ENCODE data around the gene CYP2A7. TPM values are rescaled to one million over a fixed set of nuclear protein-coding genes. Genes with fewer than 3 reads are reported as not detected.
"Not testable (repeated sequence)": the region's sequence is repeated elsewhere in the genome, so short reads cannot be mapped to it uniquely, and the experiment has no call there.

CYP2A7 gene
- total RNA-seq, 4 donors from 2014 or later: not detected

DNA sequence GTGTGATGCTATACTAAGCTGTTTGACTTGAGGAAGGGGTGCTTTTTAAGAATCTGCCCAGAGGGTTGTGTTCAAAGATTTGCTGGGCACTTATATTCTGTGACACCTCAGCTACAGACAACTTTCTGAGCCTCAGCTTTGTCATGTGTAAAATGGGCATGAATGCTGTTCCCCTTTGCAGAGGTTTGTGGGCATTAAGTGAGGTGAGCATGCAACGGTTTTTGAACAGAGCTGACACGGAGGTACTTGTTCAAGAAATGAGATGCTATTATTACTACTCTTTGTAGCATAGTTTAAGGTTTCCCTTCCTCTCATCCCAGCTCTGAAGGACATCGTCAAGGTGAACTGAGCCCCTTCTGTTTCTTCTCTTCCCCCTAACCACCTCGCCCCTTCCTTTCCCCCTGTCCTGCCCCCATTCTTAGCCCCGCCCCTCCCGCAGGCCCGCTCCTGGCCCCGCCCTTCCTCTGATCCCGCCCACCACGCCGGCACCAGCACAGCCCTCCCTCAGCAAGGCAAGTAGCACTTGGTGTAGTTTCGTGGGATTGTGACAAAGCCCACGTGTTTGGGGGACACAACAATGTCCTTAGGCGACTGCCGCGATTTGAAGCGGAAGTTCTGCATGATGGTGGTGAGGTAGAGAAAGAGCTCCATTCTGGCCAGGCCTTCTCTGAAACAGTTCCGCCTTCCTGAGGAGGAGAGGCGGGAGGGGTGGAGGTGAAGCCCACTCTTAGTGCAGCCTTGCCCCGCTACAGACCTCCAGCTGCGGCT, 26.1 kb upstream of the CYP2A7 start:
- 13 to 30% methylated on average over 16 to 20 of the region's 21 CpGs for WGBS, 2 donors

GRCh38 chr19:40906512-40906911, 24.5 kb upstream of the CYP2A7 start:
- Histone ChIP-seq H3K27ac (no peak overlapping the region), H3K27me3 (no peaks in the 10 kb centered on the region), H3K36me3 (no peaks in the 10 kb centered on the region), H3K4me1 (peaks cover 4 to 7% of the 10 kb centered on the region in 2 donors), H3K9me3 (no peaks in the 10 kb centered on the region), H3K4me3 (replicated peaks in 1 of 3) (no peak overlapping the region)
- intact Hi-C loops (cut with DNase I): no loop called here
- TF ChIP-seq POLR2A (IDR thresholded peaks at IDR 0.05) (no peak), CTCF (IDR thresholded peaks at IDR 0.05) (no peak)
- no peak for DNase-seq

More for the DNA sequence above, 26.1 kb upstream of the CYP2A7 start:
- no peak for TF ChIP-seq POLR2A (IDR thresholded peaks at IDR 0.05)
- no peak for TF ChIP-seq CTCF (IDR thresholded peaks at IDR 0.05)
- H3K4me3 ChIP-seq (replicated peaks in 1 of 3): no peak overlapping the region
- DNase-seq: peak in 1 of 2 donors; percentile 42
- no peaks in the 10 kb centered on the region for H3K36me3 ChIP-seq
- peaks cover 0 to 3% of the 10 kb centered on the region in 2 donors for H3K4me1 ChIP-seq
- no peaks in the 10 kb centered on the region for H3K27me3 ChIP-seq
- H3K27ac ChIP-seq: no peak overlapping the region
- H3K9me3 ChIP-seq: no peaks in the 10 kb centered on the region
- intact Hi-C loops (cut with DNase I): no loop called here

DNA sequence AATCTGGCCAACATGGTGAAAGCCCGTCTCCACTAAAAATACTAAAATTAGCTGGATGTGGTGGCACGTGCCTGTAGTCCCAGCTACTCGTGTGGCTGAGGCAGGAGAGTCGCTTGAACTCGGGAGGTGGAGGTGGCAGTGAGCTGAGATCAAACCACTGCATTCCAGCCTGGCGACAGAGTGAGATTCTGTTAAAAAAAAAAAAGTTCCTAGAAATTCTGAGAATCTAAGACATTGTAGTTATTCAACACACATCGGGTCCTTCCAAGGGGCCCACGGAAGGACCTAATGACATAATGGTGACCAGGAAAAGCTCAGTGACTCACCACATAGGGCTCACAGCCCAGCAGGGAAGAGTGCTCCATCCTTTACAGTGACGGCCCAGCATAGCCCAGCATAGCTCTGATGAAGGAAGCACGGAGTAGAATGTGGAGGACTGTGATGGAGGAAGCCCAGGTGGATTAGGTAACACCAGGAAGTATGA, 22.7 kb upstream of the CYP2A7 start:
- H3K27me3 ChIP-seq; DNase-seq; intact Hi-C loops (cut with DNase I); H3K36me3 ChIP-seq; H3K4me3 ChIP-seq (replicated peaks in 1 of 3); H3K9me3 ChIP-seq; H3K27ac ChIP-seq; H3K4me1 ChIP-seq: not testable (repeated sequence)
- WGBS, 2 donors: 75 to 85% methylated on average over 10 of the region's 10 CpGs

DNA sequence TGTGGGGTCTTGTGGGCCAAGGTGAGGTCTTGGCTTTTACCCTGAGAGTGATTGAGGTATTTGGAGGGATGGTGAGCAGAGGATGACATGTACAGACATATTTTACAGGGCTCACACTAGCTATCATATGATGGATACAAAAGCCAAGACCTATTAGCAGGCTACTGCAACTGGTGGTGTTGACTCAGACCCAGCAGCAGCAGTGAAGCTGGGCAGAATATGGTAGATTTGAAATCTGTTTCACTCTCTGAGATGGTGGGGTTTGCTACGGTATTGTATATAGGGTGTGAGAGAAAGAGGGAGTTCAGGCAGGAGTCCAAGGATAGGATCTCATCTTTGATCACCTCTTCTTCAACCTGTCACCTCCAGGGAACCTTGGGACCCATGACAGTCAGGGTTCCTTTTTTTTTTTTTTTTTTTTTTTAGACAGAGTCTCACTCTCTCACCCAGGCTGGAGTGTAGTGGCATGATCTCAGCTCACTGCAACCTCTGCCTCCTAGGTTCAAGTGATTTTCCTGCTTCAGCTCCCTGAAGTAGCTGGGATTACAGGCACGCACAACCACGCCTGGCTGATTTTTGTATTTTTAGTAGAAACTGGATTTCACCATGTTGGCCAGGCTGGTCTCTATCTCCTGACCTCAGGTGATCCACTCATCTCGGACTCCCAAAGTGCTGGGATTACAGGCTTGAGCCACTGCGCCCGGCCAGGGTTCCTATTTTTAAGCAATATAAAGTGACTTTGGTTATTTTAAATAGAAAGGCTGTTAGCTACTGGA, 20.1 kb upstream of the CYP2A7 start:
- H3K27me3 ChIP-seq; H3K4me1 ChIP-seq; intact Hi-C loops (cut with DNase I); H3K36me3 ChIP-seq; H3K9me3 ChIP-seq; H3K4me3 ChIP-seq (replicated peaks in 1 of 3): not testable (repeated sequence)
- peak overlapping the region in 2 of 3 donors; percentile 46 to 74 for H3K27ac ChIP-seq
- DNase-seq: peak; percentile 73 to 77
- WGBS, 2 donors: 33 to 38% methylated on average over 6 of the region's 6 CpGs

DNA sequence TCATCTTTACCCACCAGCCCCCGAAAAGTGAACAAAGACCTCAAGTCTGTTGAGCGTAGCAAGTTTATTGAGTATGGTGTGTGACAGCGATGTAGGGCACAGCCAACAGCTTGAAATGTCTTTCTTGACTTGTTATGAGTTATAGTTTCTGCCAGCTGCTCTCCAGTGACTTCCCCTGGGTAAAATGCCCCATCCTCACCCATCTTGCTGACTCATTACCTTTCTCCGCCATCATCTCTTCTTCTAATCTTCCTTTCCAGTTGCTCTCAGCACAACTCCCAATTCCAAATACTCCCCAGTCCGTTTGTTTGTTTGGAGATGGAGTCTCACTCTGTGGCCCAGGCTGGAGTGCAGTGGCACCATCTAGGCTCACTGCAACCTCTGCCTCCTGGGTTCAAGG, 18.5 kb upstream of the CYP2A7 start:
- WGBS, 2 donors: 80 to 91% methylated on average over 5 of the region's 5 CpGs
- H3K4me3 ChIP-seq (replicated peaks in 1 of 3); H3K36me3 ChIP-seq; H3K27ac ChIP-seq; H3K4me1 ChIP-seq; DNase-seq; H3K9me3 ChIP-seq; intact Hi-C loops (cut with DNase I); H3K27me3 ChIP-seq: not testable (repeated sequence)

DNA sequence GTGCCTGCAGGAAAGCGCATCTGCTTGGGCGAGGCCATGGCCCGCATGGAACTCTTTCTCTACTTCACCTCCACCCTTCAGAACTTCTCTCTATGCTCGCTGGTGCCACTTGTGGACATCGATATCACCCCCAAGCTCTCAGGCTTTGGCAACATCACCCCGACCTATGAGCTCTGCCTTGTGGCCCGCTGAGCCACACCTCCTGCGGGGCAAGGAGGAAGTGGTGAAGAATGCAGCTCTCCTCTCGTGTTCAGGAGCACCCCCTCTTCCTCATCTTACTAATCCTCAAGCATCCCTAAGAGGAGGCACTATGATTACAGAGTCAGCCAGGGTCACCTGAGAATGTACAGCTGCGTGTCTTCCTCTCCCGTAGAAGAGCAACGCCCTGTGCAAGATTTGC, 17.9 kb upstream of the CYP2A7 start:
- intact Hi-C loops (cut with DNase I): not testable (repeated sequence)

DNA sequence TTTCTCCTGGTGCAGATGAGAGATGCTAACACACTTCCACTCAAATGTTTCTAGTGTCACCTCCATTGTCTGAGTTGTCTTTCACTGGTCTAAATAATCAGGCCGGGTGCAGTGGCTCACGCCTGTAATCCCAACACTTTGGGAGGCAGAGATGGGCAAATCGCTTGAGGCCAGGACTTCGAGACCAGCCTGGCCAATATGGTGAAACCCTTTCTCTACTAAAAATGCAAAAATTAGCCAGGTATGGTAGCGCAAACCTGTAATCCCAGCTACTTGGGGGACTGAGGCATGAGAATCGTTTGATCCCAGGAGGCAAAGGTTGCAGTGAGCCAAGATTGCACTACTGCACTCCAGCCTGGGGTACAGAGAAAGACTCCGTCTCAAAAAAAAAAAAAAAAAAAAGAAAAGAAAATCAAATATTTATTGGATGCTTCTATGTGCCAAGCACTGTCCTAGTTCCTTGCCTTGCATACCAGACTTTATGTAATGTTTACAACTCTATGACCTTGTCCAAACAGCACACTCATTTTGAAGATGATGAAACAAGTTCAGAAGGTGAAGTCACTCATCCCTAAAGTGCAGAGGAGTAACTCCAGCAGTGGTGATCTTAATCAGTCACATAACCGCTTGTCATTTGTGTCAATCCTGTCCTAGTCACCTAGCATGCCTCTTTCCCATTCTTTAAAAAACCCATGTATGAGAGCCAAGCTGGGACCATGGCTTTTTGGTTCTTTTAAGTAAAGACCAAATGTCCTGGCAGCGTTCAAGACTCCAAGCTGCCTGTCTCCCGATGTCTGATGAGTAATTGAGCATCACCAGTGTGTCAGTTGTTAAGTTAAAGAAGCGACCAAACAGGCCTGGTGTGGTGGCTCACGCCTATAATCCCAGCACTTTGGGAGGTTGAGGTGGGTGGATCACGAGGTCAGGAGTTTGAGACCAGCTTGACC, 15.1 kb upstream of the CYP2A7 start:
- H3K4me1 ChIP-seq; H3K27ac ChIP-seq; H3K4me3 ChIP-seq (replicated peaks in 1 of 3); H3K27me3 ChIP-seq; DNase-seq; intact Hi-C loops (cut with DNase I); H3K36me3 ChIP-seq; H3K9me3 ChIP-seq: not testable (repeated sequence)
- 89 to 93% methylated on average over 13 of the region's 13 CpGs for WGBS, 2 donors

More for the DNA sequence above, 17.9 kb upstream of the CYP2A7 start:
- not testable (repeated sequence) for H3K36me3 ChIP-seq; H3K27ac ChIP-seq; H3K9me3 ChIP-seq; H3K27me3 ChIP-seq; H3K4me3 ChIP-seq (replicated peaks in 1 of 3); H3K4me1 ChIP-seq; DNase-seq
- WGBS, 2 donors: 56 to 60% methylated on average over 12 of the region's 12 CpGs
